K562 (cell line): ENCODE data around the gene DPP3. TPM values are rescaled to one million over a fixed set of nuclear protein-coding genes. Genes with fewer than 3 reads are reported as not detected.
"Not testable (repeated sequence)": the region's sequence is repeated elsewhere in the genome, so short reads cannot be mapped to it uniquely, and the experiment has no call there.

Source experiments
- ATAC-seq: fragments of 200-7000 bp; cut with Tn5 transposase; 3 replicates; pipeline ENCODE4 v1.9.1; 2020; ENCODE audit warnings: moderate library complexity
- BruUV-seq: library from RNA; stranded (reverse); fragments of 400-500 nt; replicated peaks from 2 replicates; lab custom pipeline; 2021; lab: Mats Ljungman, UMichigan
- CTCF ChIA-PET: fragments of 300-600 bp; formaldehyde crosslinking; extraction: SDS; loops from one replicate; lab custom pipeline; 2021; ENCODE audit warnings: low intra/inter-chr PET ratio; lab: Yijun Ruan, JAX
- POLR2A ChIA-PET: fragments of 300-600, 350-650 bp; sonication (Branson Sonifier 250); formaldehyde crosslinking; extraction: SDS; loops from one replicate; lab custom pipeline; 2021; ENCODE audit warnings: antibody characterized with exemption, inconsistent platforms; lab: Yijun Ruan, JAX
- DNase-seq, 4 experiments: peaks; one replicate each; pipeline versions ENCODE4 v3.0.0 to v3.0.0-alpha.2; 2011 to 2018; ENCODE audit warnings: low spot score in 3 of 4, mixed read lengths in 3 of 4; ENCODE audit errors: extremely low read depth in 1 of 4
- FAIRE-seq: peaks from 2 replicates; lab custom pipeline; 2011; peaks lifted over from hg19 to GRCh38; lab: Jason Lieb, UNC
- H2AFZ ChIP-seq: 2 replicates; pipeline ENCODE4 v1.6.0; 2011; ENCODE audit warnings: low read depth, low read length, control low read depth, inconsistent platforms
- H3K27ac ChIP-seq: fragments of 200-600 bp; 3 replicates; pipeline ENCODE4 v1.8.0; 2011; ENCODE audit warnings: low read depth, mild to moderate bottlenecking, control low read depth, inconsistent platforms, low read length, moderate library complexity, mixed read lengths; ENCODE audit errors: extremely low read depth
- H3K27me3 ChIP-seq, 2 experiments: fragments of 300-600 bp in 1 of 2; 2 replicates in 1 of 2; 3 replicates in 1 of 2; pipeline versions ENCODE4 v1.6.0 to v1.8.0; 2011; ENCODE audit warnings: inconsistent platforms in 2 of 2, low read length in 2 of 2, mild to moderate bottlenecking in 1 of 2, mixed read lengths in 1 of 2, moderate library complexity in 1 of 2; ENCODE audit not compliant: control insufficient read depth in 2 of 2, insufficient read depth in 2 of 2
- H3K36me3 ChIP-seq: fragments of 300-600 bp; 3 replicates; pipeline ENCODE4 v1.8.0; 2011; ENCODE audit warnings: mild to moderate bottlenecking, low read length, inconsistent platforms; ENCODE audit not compliant: control insufficient read depth, insufficient read depth
- H3K4me1 ChIP-seq, 2 experiments: fragments of 200-600 bp in 1 of 2; replicated peaks in 1 of 2; 2 replicates in 1 of 2; 3 replicates in 1 of 2; pipeline versions ENCODE4 v1.5.1 to v1.8.0; 2011; ENCODE audit warnings: inconsistent platforms in 2 of 2, low read length in 2 of 2, mild to moderate bottlenecking in 1 of 2, mixed read lengths in 1 of 2, moderate library complexity in 1 of 2; ENCODE audit not compliant: control insufficient read depth in 2 of 2, insufficient read depth in 2 of 2
- H3K4me2 ChIP-seq: 2 replicates; pipeline ENCODE4 v1.6.1; 2011; ENCODE audit warnings: low read length, control low read depth, inconsistent platforms, mixed read lengths; ENCODE audit not compliant: insufficient read depth
- H3K4me3 ChIP-seq: fragments of 200-600 bp; sonication (generic), shearing (Covaris generic); 2 replicates; pipeline ENCODE4 v1.5.1; 2016; ENCODE audit warnings: control low read depth, inconsistent platforms
- H3K79me2 ChIP-seq: fragments of 200-600 bp; 3 replicates; pipeline ENCODE4 v1.8.0; 2011; ENCODE audit warnings: low read length, inconsistent platforms; ENCODE audit not compliant: control insufficient read depth, insufficient read depth
- H3K9ac ChIP-seq, 2 experiments: 2 replicates each; pipeline versions ENCODE4 v1.6.0 to v1.6.1; 2011; ENCODE audit warnings: low read depth in 2 of 2, low read length in 2 of 2, control low read depth in 1 of 2, inconsistent platforms in 1 of 2, mild to moderate bottlenecking in 1 of 2, mixed read lengths in 1 of 2; ENCODE audit not compliant: insufficient read depth in 1 of 2
- H3K9me1 ChIP-seq: one replicate; pipeline ENCODE4 v1.6.0; 2011; ENCODE audit warnings: inconsistent platforms, mild to moderate bottlenecking, low read length, moderate library complexity; ENCODE audit not compliant: control insufficient read depth, insufficient read depth
- H3K9me3 ChIP-seq: replicated peaks from 2 replicates; pipeline ENCODE4 v1.5.1; 2011; ENCODE audit warnings: low read depth, low read length, inconsistent platforms; ENCODE audit not compliant: control insufficient read depth, insufficient read depth
- H4K20me1 ChIP-seq: replicated peaks from 2 replicates; pipeline ENCODE4 v1.6.1; 2011; ENCODE audit warnings: low read length, inconsistent platforms, mixed read lengths; ENCODE audit not compliant: control insufficient read depth, insufficient read depth
- BCOR ChIP-seq: fragments of 450-650 bp; IDR thresholded peaks from 2 replicates; pipeline ENCODE4 v1.6.1; 2016
- HSF4 ChIP-seq: fragments of 250-450 bp; sonication (Bioruptor Pico); IDR thresholded peaks from 2 replicates; pipeline ENCODE4 v2.1.2; 2022; ENCODE audit warnings: mild to moderate bottlenecking, moderate library complexity, borderline replicate concordance
- KDM1A ChIP-seq, 2 experiments: fragments of 450-650 bp; IDR thresholded peaks; 2 replicates each; pipeline ENCODE4 v1.6.1; 2016; ENCODE audit warnings: mild to moderate bottlenecking in 2 of 2
- MXI1 ChIP-seq: IDR thresholded peaks from 2 replicates; pipeline ENCODE4 v1.6.1; 2011; ENCODE audit warnings: low read depth, mild to moderate bottlenecking, improper control_type of control experiment, low read length
- ZNF146 ChIP-seq: IDR thresholded peaks from one replicate; pipeline ENCODE4 v1.6.1; 2018; ENCODE audit warnings: missing compliant biosample characterization; ENCODE audit not compliant: unreplicated experiment
- ZNF785 ChIP-seq: fragments of 250-450 bp; sonication (Bioruptor Pico); IDR thresholded peaks from 2 replicates; pipeline ENCODE4 v1.4.0; 2020; ENCODE audit warnings: mild to moderate bottlenecking
- WGBS: fragments of 100-300 bp; shearing (Covaris generic); methylation state at CpG from one replicate; pipeline ENCODE4 v1.1.6; 2016; ENCODE audit warnings: low coverage, mixed read lengths; ENCODE audit not compliant: insufficient coverage; ENCODE audit errors: missing lambda C conversion rate; 5-methylcytosine and 5-hydroxymethylcytosine counted together
- in situ Hi-C: fragments of 300-500 bp; cut with MboI; formaldehyde crosslinking; loops from 4 replicates; pipeline ENCODE4 v1.15.0; 2018; ENCODE audit warnings: inconsistent platforms, mixed read lengths
- intact Hi-C: fragments of 100-400 bp; cut with micrococcal nuclease; formaldehyde crosslinking; loops from 2 replicates; pipeline ENCODE4 v1.14.2; 2022
- polyA plus RNA-seq, 8 experiments: library from polyadenylated mRNA; depleted of rRNA in 4 of 8; stranded (reverse) in 5 of 8; unstranded in 3 of 8; fragments of >200 nt; fragmentation: Nextera tagmentation in 2 of 8; fragmentation: Illumina TruSeq in 1 of 8; extraction: Ambion mirVana in 2 of 8; extraction: Trizol in 1 of 8; gene quantifications; 2 replicates each; pipeline versions ENCODE4 v1.2.1 to v1.2.3, GENCODE V29; 2011 to 2014; ENCODE audit warnings: inconsistent platforms in 1 of 8, missing spikeins in 1 of 8
- total RNA-seq, 7 experiments: library from RNA; depleted of rRNA in 6 of 7; stranded (reverse); fragments of >200 nt in 6 of 7; fragmentation: Illumina TruSeq in 2 of 7; extraction: Trizol in 2 of 7; gene quantifications; 2 replicates each; pipeline versions ENCODE4 v1.2.1 to v1.2.3, GENCODE V29; 2011 to 2021; ENCODE audit warnings: low replicate concordance in 1 of 7
- TF ChIP-seq, protein P1 (sequence below), 2 experiments: fragments of 450-650 bp in 1 of 2; sonication (generic) in 1 of 2; formaldehyde crosslinking in 1 of 2; IDR thresholded peaks; 2 replicates each; pipeline versions ENCODE4 v1.7.1 to v1.9.0; 2016 to 2022; ENCODE audit warnings: inconsistent platforms in 1 of 2, mild to moderate bottlenecking in 1 of 2, missing genetic modification reagents in 1 of 2

DPP3 gene
- total and polyA plus RNA-seq, 9 of the 15 experiments (the other 6 are each of a cell fraction or from before 2014, with no cell fraction given) = 3.7 to 69.2 (median 43.3) TPM

DNA sequence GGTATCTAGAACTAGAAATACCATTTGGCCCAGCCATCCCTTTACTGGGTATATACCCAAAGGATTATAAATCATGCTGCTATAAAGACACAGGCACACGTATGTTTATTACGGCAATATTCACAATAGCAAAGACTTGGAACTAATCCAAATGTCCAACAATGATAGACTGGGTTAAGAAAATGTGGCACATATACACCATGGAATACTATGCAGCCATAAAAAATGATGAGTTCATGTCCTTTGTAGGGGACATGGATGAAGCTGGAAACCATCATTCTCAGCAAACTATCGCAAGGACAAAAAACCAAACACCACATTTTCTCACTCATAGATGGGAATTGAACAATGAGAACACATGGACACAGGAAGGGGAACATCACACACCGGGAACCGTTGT is 16.1 kb upstream of the DPP3 start:
- TF ChIP-seq ZNF146 = peak; percentile 74
- TF ChIP-seq BCOR = peak; percentile 48; the same call in 1 of the 2 replicates
- TF ChIP-seq KDM1A (IDR thresholded peaks at IDR 0.05) = peak in 1 of 2 experiments; percentile 18; a peak in 1 of 4 replicates
- H3K79me2 ChIP-seq, H3K9me3 ChIP-seq, BruUV-seq, POLR2A ChIA-PET, H4K20me1 ChIP-seq, in situ Hi-C loops, H3K4me3 ChIP-seq, H3K9me1 ChIP-seq, H3K9ac ChIP-seq, H3K27ac ChIP-seq, intact Hi-C loops, H2AFZ ChIP-seq, FAIRE-seq, CTCF ChIA-PET, H3K27me3 ChIP-seq, ATAC-seq, H3K4me2 ChIP-seq, DNase-seq, H3K36me3 ChIP-seq: not testable (repeated sequence)
- 31% methylated on average over 5 of the region's 5 CpGs for WGBS
- peaks cover 0 to 19% of the 10 kb centered on the region in 2 experiments; a peak in 3 of 5 replicates for H3K4me1 ChIP-seq

DNA sequence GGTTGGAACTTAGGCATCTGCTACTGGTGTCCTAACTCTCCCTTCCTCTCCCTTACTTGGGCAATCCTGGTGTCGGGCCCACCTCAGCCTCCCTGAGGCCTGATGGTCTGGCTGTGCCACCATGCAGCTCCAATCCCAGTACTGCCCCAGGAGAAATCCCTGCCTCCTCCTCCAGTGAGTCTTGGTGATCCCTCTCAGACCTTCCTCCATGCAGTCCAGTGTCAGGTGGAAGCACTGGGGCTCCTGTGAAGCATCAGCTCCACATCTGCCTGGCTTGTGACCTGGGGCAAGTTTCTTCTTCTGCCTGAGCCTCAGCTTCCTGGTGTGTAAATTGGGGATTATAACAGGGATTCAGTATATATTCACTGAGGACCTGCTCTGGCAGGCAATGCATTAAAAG is 15.3 kb upstream of the DPP3 start:
- no peak for FAIRE-seq
- ChIA-PET POLR2A (interaction anchor here (0.7 to 2.6 kb wide), 2 partner anchors 15 to 27 kb away, joined by 3 to 18 read pairs; partner anchors contain the start of gene DPP3), CTCF (no interaction called here)
- Histone ChIP-seq H3K27ac (no peak overlapping the region), H3K79me2 (no peaks in the 10 kb centered on the region), H3K9ac (peak overlapping the region in 1 of 2 experiments; percentile 80; a peak in 1 of 4 replicates), H3K4me1 (peaks cover 0 to 19% of the 10 kb centered on the region in 2 experiments; a peak in 3 of 5 replicates), H3K27me3 (no peaks in the 10 kb centered on the region), H2AFZ (no peak overlapping the region), H3K4me2 (no peak overlapping the region), H3K36me3 (no peaks in the 10 kb centered on the region), H3K9me3 (peaks cover 4% of the 10 kb centered on the region; the same call in 1 of the 2 replicates), H3K9me1 (no peaks in the 10 kb centered on the region), H3K4me3 (no peak overlapping the region), H4K20me1 (peaks cover 3% of the 10 kb centered on the region; the same call in 1 of the 2 replicates)
- BruUV-seq = no TSS peak
- ATAC-seq = no peak
- DNase-seq = no peak
- intact Hi-C loops = no loop called here
- WGBS = 76% methylated on average over 1 of the region's 1 CpG
- in situ Hi-C loops = no loop called here
- no peak for TF ChIP-seq HSF4 (CRISPR knock-in tag)
- TF ChIP-seq, protein P1, sequence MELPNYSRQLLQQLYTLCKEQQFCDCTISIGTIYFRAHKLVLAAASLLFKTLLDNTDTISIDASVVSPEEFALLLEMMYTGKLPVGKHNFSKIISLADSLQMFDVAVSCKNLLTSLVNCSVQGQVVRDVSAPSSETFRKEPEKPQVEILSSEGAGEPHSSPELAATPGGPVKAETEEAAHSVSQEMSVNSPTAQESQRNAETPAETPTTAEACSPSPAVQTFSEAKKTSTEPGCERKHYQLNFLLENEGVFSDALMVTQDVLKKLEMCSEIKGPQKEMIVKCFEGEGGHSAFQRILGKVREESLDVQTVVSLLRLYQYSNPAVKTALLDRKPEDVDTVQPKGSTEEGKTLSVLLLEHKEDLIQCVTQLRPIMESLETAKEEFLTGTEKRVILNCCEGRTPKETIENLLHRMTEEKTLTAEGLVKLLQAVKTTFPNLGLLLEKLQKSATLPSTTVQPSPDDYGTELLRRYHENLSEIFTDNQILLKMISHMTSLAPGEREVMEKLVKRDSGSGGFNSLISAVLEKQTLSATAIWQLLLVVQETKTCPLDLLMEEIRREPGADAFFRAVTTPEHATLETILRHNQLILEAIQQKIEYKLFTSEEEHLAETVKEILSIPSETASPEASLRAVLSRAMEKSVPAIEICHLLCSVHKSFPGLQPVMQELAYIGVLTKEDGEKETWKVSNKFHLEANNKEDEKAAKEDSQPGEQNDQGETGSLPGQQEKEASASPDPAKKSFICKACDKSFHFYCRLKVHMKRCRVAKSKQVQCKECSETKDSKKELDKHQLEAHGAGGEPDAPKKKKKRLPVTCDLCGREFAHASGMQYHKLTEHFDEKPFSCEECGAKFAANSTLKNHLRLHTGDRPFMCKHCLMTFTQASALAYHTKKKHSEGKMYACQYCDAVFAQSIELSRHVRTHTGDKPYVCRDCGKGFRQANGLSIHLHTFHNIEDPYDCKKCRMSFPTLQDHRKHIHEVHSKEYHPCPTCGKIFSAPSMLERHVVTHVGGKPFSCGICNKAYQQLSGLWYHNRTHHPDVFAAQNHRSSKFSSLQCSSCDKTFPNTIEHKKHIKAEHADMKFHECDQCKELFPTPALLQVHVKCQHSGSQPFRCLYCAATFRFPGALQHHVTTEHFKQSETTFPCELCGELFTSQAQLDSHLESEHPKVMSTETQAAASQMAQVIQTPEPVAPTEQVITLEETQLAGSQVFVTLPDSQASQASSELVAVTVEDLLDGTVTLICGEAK (IDR thresholded peaks at IDR 0.05) = no peak
- TF ChIP-seq, protein P1 (CRISPR knock-in tag; IDR thresholded peaks at IDR 0.05) = no peak
- TF ChIP-seq MXI1 = no peak
- no peak for TF ChIP-seq ZNF785 (CRISPR knock-in tag)
